ENCODE measurements around the gene FAM9C. TPM values are rescaled to one million over a fixed set of nuclear protein-coding genes. Genes with fewer than 3 reads are reported as not detected.

The FAM9C gene
- total RNA-seq, 1 donor from 2014 or later = 0.16 TPM

DNA sequence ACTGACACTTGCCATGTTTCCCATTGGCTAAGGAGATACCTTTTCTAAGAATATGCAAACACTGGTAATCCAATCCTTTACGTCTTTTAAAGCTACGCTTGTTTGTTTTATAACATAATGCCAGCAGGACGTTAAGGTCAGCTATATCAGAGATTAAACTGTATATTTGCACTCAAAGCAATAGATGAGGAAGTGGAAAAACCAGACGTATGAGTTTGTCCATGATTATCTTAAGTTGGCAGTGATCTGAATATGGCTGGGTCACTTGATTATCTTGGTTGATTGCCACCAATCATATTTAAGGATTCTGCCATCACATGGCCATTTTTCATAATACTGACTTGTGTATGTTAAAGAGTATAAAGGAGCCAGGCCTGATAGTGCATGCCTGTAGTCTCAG, 50.1 kb downstream of the FAM9C start:
- H3K4me3 ChIP-seq (ENCODE audit: insufficient read depth, low read depth, low read length) = no peak overlapping the region
- Mint-ChIP-seq H3K36me3 (ENCODE audit: low read depth, unreplicated experiment) (no peaks in the 10 kb centered on the region), H3K9me3 (ENCODE audit: unreplicated experiment) (no peaks in the 10 kb centered on the region), H3K4me1 (ENCODE audit: low read depth, unreplicated experiment) (peaks cover 12% of the 10 kb centered on the region), H3K27ac (ENCODE audit: unreplicated experiment) (no peak overlapping the region), H3K27me3 (ENCODE audit: low read depth, unreplicated experiment) (no peaks in the 10 kb centered on the region), H3K4me3 (ENCODE audit: unreplicated experiment) (no peak overlapping the region)
- no peak overlapping the region for H3K9ac ChIP-seq (ENCODE audit: low read length)
- no peaks in the 10 kb centered on the region for H3K79me2 ChIP-seq (ENCODE audit: insufficient read depth, low read length)
- no peaks in the 10 kb centered on the region for H4K20me1 ChIP-seq (ENCODE audit: insufficient read depth, low read length)
- no peaks in the 10 kb centered on the region for H3K9me3 ChIP-seq (ENCODE audit: insufficient read depth, low read depth, low read length)
- no peaks in the 10 kb centered on the region for H3K27me3 ChIP-seq (ENCODE audit: insufficient read depth, low read length)
- FAIRE-seq (no peak), DNase-seq (ENCODE audit: low read depth) (no peak)
- H3K4me2 ChIP-seq (ENCODE audit: low read length) = no peak overlapping the region
- no peak overlapping the region for H3K27ac ChIP-seq (ENCODE audit: low read depth, low read length)
- peaks cover 2% of the 10 kb centered on the region for H3K4me1 ChIP-seq (ENCODE audit: insufficient read depth, low read length)
- no peaks in the 10 kb centered on the region for H3K36me3 ChIP-seq (ENCODE audit: insufficient read depth, low read length)
- no peak overlapping the region for H2AFZ ChIP-seq (ENCODE audit: low read depth, low read length)
- TF ChIP-seq, protein P1, sequence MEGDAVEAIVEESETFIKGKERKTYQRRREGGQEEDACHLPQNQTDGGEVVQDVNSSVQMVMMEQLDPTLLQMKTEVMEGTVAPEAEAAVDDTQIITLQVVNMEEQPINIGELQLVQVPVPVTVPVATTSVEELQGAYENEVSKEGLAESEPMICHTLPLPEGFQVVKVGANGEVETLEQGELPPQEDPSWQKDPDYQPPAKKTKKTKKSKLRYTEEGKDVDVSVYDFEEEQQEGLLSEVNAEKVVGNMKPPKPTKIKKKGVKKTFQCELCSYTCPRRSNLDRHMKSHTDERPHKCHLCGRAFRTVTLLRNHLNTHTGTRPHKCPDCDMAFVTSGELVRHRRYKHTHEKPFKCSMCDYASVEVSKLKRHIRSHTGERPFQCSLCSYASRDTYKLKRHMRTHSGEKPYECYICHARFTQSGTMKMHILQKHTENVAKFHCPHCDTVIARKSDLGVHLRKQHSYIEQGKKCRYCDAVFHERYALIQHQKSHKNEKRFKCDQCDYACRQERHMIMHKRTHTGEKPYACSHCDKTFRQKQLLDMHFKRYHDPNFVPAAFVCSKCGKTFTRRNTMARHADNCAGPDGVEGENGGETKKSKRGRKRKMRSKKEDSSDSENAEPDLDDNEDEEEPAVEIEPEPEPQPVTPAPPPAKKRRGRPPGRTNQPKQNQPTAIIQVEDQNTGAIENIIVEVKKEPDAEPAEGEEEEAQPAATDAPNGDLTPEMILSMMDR (IDR thresholded peaks at IDR 0.05; ENCODE audit: insufficient read depth, low read depth, low read length) = no peak
- TF ChIP-seq EZH2 (IDR thresholded peaks at IDR 0.05; ENCODE audit: insufficient read depth, low read length) = no peak

DNA sequence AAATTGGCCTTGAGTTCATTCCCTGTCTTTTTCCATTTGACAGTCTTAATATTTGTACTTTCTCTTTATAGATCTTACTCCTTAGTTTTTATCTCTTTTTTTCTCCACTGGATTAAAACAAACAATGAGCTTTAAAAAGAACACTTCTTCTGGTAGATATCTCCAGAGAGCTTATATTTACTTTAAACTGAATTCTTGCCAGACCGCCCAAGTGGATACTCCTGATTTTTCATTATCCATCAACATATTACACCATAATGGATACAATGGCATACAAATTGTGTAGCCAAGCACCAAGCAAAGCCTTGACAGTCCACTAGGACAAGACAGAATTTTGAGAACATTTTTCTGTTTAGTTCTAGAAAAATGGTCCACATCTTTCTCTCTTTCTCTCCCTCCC, 50.6 kb downstream of the FAM9C start:
- no peak overlapping the region for H3K27ac Mint-ChIP-seq (ENCODE audit: unreplicated experiment)
- Histone ChIP-seq H3K27ac (ENCODE audit: low read depth, low read length) (no peak overlapping the region), H3K36me3 (ENCODE audit: insufficient read depth, low read length) (no peaks in the 10 kb centered on the region), H3K27me3 (ENCODE audit: insufficient read depth, low read length) (no peaks in the 10 kb centered on the region), H3K4me2 (ENCODE audit: low read length) (no peak overlapping the region), H3K79me2 (ENCODE audit: insufficient read depth, low read length) (no peaks in the 10 kb centered on the region), H4K20me1 (ENCODE audit: insufficient read depth, low read length) (no peaks in the 10 kb centered on the region), H3K4me1 (ENCODE audit: insufficient read depth, low read length) (peaks cover 5% of the 10 kb centered on the region), H3K9ac (ENCODE audit: low read length) (no peak overlapping the region), H3K9me3 (ENCODE audit: insufficient read depth, low read depth, low read length) (no peaks in the 10 kb centered on the region), H2AFZ (ENCODE audit: low read depth, low read length) (no peak overlapping the region), H3K4me3 (ENCODE audit: insufficient read depth, low read depth, low read length) (no peak overlapping the region)
- H3K27me3 Mint-ChIP-seq (ENCODE audit: low read depth, unreplicated experiment) = no peaks in the 10 kb centered on the region
- H3K4me3 Mint-ChIP-seq (ENCODE audit: unreplicated experiment) = no peak overlapping the region
- H3K4me1 Mint-ChIP-seq (ENCODE audit: low read depth, unreplicated experiment) = peaks cover 13% of the 10 kb centered on the region
- DNase-seq (ENCODE audit: low read depth) (no peak), FAIRE-seq (peak; percentile 100)
- no peaks in the 10 kb centered on the region for H3K36me3 Mint-ChIP-seq (ENCODE audit: low read depth, unreplicated experiment)
- TF ChIP-seq, protein P1 (IDR thresholded peaks at IDR 0.05; ENCODE audit: insufficient read depth, low read depth, low read length) = no peak
- no peak for TF ChIP-seq EZH2 (IDR thresholded peaks at IDR 0.05; ENCODE audit: insufficient read depth, low read length)
- H3K9me3 Mint-ChIP-seq (ENCODE audit: unreplicated experiment) = no peaks in the 10 kb centered on the region

DNA sequence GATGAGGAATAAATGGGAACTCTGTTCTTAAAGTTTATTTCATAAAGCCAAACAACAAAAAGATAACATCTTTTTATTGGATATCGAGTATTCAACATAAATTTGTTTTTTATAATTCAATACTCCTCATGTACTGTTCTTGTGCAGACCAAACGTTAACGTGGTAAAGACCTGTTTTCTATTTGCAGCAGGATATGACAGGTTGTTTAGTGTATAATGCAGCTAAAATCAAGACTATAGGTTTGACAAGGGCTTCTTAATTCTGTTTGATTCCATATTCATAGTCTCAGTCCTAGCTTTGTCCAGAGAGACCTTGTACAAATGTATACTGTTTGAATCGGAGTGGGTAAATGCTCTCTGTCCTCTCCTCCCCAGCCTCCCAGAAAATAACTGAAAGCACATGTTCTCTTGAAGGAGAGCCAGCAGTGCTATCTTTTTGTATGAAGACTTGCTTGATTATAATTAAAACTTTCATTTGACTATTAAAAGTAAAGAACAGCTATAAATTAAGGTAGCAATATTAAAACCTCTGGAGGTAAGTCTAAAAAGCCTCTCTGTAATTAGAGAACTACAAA, 51.8 kb downstream of the FAM9C start:
- H3K4me1 Mint-ChIP-seq (ENCODE audit: low read depth, unreplicated experiment) = peaks cover 5% of the 10 kb centered on the region
- no peak overlapping the region for H3K27ac Mint-ChIP-seq (ENCODE audit: unreplicated experiment)
- TF ChIP-seq, protein P1 (IDR thresholded peaks at IDR 0.05; ENCODE audit: insufficient read depth, low read depth, low read length) = no peak
- no peak for TF ChIP-seq EZH2 (IDR thresholded peaks at IDR 0.05; ENCODE audit: insufficient read depth, low read length)
- H3K36me3 Mint-ChIP-seq (ENCODE audit: low read depth, unreplicated experiment) = no peaks in the 10 kb centered on the region
- H3K4me3 Mint-ChIP-seq (ENCODE audit: unreplicated experiment) = no peak overlapping the region
- peak; percentile 32 for FAIRE-seq
- no peak for DNase-seq (ENCODE audit: low read depth)
- Histone ChIP-seq H3K4me2 (ENCODE audit: low read length) (no peak overlapping the region), H3K4me3 (ENCODE audit: insufficient read depth, low read depth, low read length) (no peak overlapping the region), H3K27me3 (ENCODE audit: insufficient read depth, low read length) (no peaks in the 10 kb centered on the region), H3K79me2 (ENCODE audit: insufficient read depth, low read length) (no peaks in the 10 kb centered on the region), H3K27ac (ENCODE audit: low read depth, low read length) (no peak overlapping the region), H3K4me1 (ENCODE audit: insufficient read depth, low read length) (peaks cover 6% of the 10 kb centered on the region), H4K20me1 (ENCODE audit: insufficient read depth, low read length) (no peaks in the 10 kb centered on the region), H3K36me3 (ENCODE audit: insufficient read depth, low read length) (no peaks in the 10 kb centered on the region), H3K9ac (ENCODE audit: low read length) (no peak overlapping the region), H2AFZ (ENCODE audit: low read depth, low read length) (no peak overlapping the region), H3K9me3 (ENCODE audit: insufficient read depth, low read depth, low read length) (no peaks in the 10 kb centered on the region)
- no peaks in the 10 kb centered on the region for H3K9me3 Mint-ChIP-seq (ENCODE audit: unreplicated experiment)
- no peaks in the 10 kb centered on the region for H3K27me3 Mint-ChIP-seq (ENCODE audit: low read depth, unreplicated experiment)

Data from astrocyte (in vitro differentiated cells and primary cell).